ENCODE results near the gene MYO5A. TPM values are rescaled to one million over a fixed set of nuclear protein-coding genes. Genes with fewer than 3 reads are reported as not detected.

Gene MYO5A
- total and polyA plus RNA-seq, 2 donors (not counting 3 experiments of a cell fraction or from before 2014, with no cell fraction given), result 31.9 to 91.9 TPM

GRCh38 chr15:52419494-52419893 lies 109.2 kb downstream of the MYO5A start:
- FAIRE-seq (peak; percentile 42), DNase-seq (ENCODE audit: low read depth, low spot score) (peak; percentile 89)
- no peaks in the 10 kb centered on the region for H4K20me1 ChIP-seq (replicated peaks; ENCODE audit: control insufficient read depth, extremely low read depth, insufficient read depth, low read length)
- dilution Hi-C loops (cut with MboI; ENCODE audit: extremely low pct_ligation_motif_present, low sequenced_read_pairs), result no loop called here
- H3K27me3 ChIP-seq (ENCODE audit: control insufficient read depth in 2 of 2, insufficient read depth in 2 of 2, low read length in 2 of 2), result no peaks in the 10 kb centered on the region
- H3K9me1 ChIP-seq (replicated peaks; ENCODE audit: control insufficient read depth, extremely low read depth, insufficient read depth, low read length), result no peaks in the 10 kb centered on the region
- H3K36me3 ChIP-seq (ENCODE audit: control insufficient read depth in 2 of 2, extremely low read depth in 1 of 2, insufficient read depth in 2 of 2, low read length in 2 of 2), result peaks cover 0 to 3% of the 10 kb centered on the region in 2 experiments
- no peaks in the 10 kb centered on the region for H3K9me3 ChIP-seq (replicated peaks; ENCODE audit: control insufficient read depth, insufficient read depth, low read length)
- H3K27ac ChIP-seq (ENCODE audit: insufficient read depth, low read depth, low read length), result peak overlapping the region; percentile 97
- peak overlapping the region; percentile 77 for H3K9ac ChIP-seq (replicated peaks; ENCODE audit: extremely low read depth, insufficient read depth, low read length)
- intact Hi-C loops (cut with micrococcal nuclease), result loop anchor here (1.0 to 5.0 kb wide), 3 partner anchors 64 to 259 kb away; partner anchors contain the start of gene ATOSA
- H2AFZ ChIP-seq (ENCODE audit: low read depth, low read length), result no peak overlapping the region
- H3K79me2 ChIP-seq (ENCODE audit: control insufficient read depth, insufficient read depth, low read length), result peaks cover 7% of the 10 kb centered on the region
- ChIA-PET CTCF (interaction anchor here (1.0 to 2.4 kb wide), 2 partner anchors 13 to 45 kb away, joined by 3 to 8 read pairs; no protein-coding TSS in a partner anchor), POLR2A (no interaction called here)
- TF ChIP-seq POLR2AphosphoS5 (IDR thresholded peaks at IDR 0.05; ENCODE audit: insufficient read depth, low read depth, low read length), result peak; percentile 44
- no peak for TF ChIP-seq MAX (IDR thresholded peaks at IDR 0.05; ENCODE audit: insufficient read depth, insufficient read length)
- TF ChIP-seq GATA2 (IDR thresholded peaks at IDR 0.05; ENCODE audit: insufficient read depth, insufficient read length, low read depth, low read length), result peak; percentile 79
- TF ChIP-seq JUN (IDR thresholded peaks at IDR 0.05; ENCODE audit: borderline replicate concordance, insufficient read depth, insufficient read length, low read depth), result peak; percentile 63
- no peak for TF ChIP-seq MYC (IDR thresholded peaks at IDR 0.05; ENCODE audit: low read depth, low read length)
- TF ChIP-seq CTCF (IDR thresholded peaks at IDR 0.05; ENCODE audit: extremely low read depth in 1 of 2, insufficient read depth in 1 of 2, low read depth in 1 of 2, low read length in 2 of 2), result no peak
- peak; percentile 42 for TF ChIP-seq FOS (IDR thresholded peaks at IDR 0.05; ENCODE audit: borderline replicate concordance, insufficient read depth, low read length)
- no peak for TF ChIP-seq POLR2A (IDR thresholded peaks at IDR 0.05; ENCODE audit: low read depth, low read length)
- TF ChIP-seq EZH2 (IDR thresholded peaks at IDR 0.05; ENCODE audit: borderline replicate concordance, low read depth, low read length, severe bottlenecking), result no peak
- H3K4me3 ChIP-seq (replicated peaks in 1 of 3; ENCODE audit: insufficient read depth in 1 of 3, low read depth in 1 of 3, low read length in 3 of 3), result peak overlapping the region in 1 of 3 experiments; percentile 59
- H3K4me1 ChIP-seq (ENCODE audit: control insufficient read depth, extremely low read depth, insufficient read depth, low read length), result peaks cover 60% of the 10 kb centered on the region
- BruUV-seq (replicated peaks), result no TSS peak
- peak overlapping the region; percentile 61 for H3K4me2 ChIP-seq (ENCODE audit: insufficient read depth, low read length)

Data from endothelial cell of umbilical vein (primary cell).